GM21423 (cell line): ENCODE data around the gene UTP25.
"Not testable (repeated sequence)": the region's sequence is repeated elsewhere in the genome, so short reads cannot be mapped to it uniquely, and the experiment has no call there.

Source experiments
- ATAC-seq: cut with Tn5 transposase; IDR thresholded peaks from one replicate; pipeline ENCODE4 v1.9.1; 2021; ENCODE audit warnings: mild to moderate bottlenecking, moderate library complexity; ENCODE audit not compliant: unreplicated experiment

UTP25 gene

DNA sequence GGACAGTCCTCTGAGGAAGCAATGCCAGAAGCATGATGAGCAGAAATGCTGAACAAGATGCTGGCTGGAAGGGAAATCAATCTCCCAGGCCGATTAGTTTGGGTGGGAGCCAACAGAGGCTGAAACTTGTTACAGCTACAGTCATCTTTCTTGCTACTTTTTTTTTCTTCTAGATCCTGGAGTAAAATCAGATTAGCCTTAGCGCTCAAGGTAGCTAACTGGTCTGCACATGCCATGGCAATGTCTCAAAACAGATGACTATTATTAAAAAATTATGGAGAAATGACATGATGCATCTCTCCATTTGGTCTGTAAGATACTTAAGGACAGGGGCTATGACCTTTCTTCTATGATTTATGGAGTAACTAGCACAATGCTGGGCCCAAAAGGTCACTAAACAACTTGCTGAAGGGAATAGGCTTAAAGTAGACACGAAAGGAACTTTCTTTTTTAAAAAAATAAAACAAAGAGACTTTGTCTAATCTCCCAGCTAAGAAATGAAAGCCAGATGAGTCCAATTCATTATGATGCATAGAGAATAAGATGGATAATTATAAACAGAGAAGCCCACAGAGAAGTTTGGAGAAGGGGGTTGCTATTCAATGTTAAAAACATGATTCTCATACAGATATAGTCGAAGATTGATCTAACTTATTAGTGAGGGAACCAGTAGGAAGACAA lies 42.5 kb downstream of the UTP25 start:
- no peak for ATAC-seq

DNA sequence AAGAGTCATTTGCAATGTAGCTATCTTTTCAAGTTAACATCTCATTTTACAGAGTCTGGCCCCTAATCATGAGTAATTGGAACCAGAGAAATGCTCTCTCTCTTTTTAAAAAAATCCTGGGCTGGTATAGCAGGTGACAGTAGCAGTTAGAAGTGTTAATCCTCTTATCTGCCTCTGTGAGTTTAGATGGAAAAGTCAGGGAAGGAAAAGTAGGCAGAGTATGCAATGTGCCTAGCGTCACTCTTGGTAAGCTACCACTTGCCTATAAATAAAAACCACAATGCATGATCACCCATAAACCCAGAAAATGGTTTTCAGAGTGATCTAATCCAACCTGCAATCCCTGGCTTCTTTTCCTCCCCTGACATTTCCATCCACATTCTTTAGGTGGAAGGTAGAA lies 43.2 kb downstream of the UTP25 start:
- ATAC-seq, result no peak

DNA sequence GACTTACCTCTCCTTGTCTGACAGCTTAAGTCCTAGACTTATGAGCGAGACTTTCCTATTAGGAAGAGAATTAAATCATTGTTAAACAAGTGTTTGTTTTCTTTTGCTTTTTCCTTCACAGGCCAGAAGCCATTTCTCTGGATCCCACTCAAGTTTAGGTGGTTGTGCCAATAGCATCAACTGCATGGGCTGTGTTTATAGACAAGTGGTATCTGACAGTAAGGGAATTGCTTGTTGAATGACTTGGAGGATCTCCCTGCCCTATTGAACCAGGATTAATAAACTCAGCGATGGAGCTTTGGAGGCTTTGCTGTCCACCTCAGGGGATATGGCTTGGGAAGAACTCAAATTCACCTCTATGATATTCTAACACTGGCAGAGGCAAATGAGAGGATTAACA lies 43.7 kb downstream of the UTP25 start:
- no peak for ATAC-seq

DNA sequence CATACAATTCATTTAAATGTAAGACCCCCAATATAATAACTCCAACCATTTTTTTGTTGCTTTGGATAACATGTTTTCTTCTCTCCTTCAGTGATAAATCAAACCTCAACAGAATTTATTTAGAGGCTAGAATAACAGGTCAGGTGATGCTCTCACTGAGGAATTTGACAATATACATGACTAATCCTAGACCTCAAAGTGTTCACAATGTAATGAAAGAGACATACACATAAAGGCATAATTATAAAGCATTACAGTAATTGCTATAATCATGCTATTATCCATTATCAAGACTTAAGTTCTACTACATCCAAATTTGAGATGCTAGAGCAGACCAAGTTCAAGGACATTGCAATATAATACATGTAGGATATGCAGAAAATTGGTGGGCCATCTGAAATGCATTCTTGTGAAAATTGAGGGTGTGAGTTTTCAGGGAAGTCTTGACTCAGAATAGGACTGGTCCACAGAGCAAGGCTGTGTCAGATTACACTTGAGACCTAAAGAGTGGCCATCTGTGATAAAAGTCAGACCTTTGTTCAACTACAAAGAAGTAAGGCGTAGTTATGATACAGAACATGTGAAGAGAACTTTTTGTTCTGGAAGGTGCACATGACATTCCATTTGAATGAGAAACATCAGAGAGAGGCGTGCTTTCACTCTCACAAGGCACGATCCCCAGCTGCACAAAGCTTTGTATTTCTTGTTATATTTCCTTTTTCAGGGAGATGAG lies 45.5 kb downstream of the UTP25 start:
- ATAC-seq, result no peak

DNA sequence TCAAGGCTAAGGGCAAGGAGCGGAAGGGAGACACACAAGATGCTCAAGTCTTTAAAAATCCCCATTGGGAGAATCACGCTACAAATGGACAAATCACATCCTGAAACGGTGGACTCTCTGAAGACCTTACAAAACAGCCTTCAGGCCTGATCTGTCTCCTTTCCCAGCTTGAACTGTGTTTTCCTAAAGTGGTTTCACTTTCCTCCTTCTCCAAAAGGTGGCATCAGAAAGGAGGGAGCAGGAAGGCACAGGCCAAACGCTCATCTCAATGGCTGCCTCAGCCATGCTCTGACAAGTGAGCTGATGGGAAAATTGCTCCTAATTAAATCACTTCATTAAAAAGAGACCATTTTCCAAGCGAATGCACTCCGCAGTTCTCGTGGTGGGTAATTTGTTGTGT lies 47.7 kb downstream of the UTP25 start:
- ATAC-seq, result no peak

DNA sequence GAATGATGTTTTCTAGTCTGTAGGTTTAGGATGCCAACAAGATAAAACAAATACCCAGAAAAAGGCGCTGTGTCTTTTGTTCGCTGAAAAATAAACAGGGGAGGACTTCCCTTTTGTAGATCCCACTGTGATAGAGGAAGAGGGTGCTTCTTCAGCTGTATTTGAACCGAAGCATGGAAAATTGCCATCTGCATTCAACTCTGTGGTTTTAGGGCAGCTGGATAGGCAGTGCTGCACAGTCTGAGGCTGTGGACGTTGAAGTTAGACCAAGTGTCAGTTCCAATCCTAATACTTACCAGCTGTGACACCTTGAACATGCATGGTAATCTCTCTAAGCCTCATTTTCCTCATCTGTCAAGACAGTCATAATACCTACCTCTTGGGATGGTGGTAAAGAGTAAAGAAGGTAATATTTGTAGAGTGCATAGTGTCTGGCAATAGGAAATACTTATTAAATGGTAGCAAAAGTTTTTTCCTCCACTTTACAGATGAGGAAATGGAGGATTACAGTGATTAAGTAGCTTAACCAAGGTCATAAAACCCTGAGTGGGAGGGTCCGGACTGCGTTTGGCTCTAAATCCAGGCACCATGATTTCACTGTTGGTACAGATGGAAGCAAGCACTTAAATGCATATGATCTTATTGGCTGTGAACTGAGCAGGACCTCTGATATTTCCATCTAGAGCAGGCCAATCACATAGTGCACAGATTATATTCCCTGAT lies 48.5 kb downstream of the UTP25 start:
- no peak for ATAC-seq

DNA sequence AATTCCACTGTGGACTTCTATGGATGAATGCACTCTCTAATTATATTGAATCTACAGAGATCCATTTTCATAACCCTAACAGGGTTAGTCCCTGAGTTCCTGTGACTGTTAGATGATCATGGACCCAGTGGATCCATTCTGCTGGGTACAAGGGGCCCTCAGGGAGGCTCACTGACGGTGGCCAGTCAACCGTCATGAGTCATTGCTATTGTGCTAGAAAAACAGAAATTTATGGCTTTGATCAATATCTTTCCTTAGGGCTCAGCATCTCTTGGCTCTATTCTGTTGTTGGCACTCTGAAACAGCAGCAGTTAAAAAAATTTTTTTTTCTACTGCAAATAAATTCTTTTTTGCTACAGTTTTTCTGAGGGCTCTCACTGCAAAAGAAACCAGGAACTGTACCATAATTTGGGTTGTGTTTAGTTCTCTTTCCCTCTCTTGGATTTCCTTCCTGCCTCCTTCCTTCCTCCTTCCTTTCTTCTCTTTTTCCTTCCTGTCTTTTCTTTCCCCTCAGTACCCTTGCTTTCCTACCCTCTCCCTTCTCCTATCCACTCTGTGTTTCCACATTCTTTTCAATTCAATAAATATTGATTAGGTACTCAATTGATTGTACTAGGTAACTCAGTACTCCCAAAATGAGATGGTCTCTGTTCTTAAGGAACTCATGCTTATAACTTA lies 49.5 kb downstream of the UTP25 start:
- no peak for ATAC-seq

DNA sequence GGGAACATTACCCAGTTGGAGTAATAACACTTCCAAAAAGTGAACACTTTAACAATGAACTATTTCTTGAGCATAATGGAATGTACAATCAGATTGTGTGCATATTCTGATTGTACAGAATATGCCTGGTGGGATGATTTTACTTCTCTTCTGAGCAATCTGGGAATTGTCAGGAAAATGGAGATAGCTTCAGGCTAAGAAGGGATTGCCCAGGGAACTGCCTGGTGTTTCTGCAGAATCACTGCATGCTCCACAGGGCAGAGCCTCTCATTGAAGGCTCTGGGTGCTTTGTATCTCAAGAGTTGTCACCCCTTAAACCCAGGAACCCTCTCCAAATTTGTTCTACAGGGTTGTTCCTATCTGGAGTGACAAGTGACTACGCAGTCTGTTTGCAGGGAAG lies 51.2 kb downstream of the UTP25 start:
- no peak for ATAC-seq

DNA sequence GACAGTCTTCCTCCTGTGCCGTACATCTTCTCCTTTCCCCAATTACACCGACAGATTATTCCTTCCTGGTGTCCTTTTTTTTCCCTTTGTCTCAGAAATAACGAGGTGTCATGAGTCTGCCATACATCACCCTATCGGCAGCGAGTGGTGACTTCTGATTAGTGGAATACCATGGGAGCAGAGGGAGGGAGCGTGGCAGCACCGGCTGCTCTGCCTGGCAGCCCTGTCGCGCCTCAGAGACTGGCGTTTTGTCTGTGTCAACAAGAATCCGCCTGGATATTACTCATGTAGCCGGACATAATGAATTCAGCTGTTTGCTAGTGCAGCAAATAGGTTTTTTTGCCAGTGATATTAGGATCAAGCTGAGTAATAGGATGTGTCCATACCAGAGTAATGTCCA lies 51.8 kb downstream of the UTP25 start:
- no peak for ATAC-seq

DNA sequence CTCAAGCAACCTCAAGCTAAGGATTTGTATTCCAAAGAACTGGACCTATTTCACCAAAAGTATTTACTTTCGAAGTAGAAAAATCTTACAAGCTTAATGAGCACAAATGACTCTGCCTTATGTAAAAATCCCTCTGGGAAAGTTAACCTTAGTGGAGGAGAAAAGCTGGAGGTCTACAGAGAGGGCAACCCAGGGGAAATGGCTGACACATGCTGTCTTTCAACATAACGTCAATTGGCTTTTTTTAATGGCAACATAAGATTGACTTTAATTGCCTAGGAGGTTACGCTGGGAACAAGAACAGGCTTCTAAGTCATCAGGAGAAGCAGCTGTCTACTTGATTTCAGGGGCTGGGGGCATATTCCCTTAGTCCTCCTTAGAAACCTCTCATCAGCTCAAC lies 52.3 kb downstream of the UTP25 start:
- no peak for ATAC-seq

DNA sequence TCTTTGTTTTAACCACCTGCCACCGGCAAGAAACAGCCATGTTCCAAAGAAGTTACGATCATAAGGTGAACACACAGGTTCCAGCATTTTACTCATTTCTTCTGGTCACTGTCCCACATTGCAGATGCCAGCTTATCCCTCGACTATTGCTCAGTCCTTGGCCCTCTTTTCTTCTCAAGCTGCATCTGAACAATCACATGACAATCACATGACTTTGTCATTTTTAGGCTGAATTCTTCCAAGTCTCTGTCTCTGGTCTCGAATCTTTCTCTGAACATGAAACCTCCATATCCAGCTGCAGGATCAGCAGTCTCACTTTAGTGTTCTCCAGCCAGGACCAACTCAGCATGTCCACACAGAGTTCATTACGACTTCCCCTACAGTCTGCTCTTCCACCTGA lies 53.8 kb downstream of the UTP25 start:
- no peak for ATAC-seq

DNA sequence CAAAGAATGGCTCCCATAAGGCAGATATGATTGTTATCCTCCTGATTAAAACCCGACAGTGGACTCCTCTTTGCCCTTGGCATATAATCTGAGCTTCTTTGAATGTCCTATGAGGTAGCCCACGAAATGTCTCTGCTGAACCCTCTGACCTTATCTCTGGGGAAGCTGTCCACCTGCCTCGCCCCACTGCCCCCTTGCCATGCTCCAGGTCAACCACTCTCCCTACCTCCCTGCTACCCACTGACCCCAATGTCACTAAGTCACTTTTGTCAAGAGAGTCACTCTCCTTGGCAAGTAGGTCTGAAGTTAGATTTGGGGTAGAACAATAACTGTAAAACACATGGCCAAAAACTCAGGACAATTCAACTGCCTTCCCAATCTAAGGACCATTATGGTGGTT lies 54.5 kb downstream of the UTP25 start:
- ATAC-seq, result no peak

DNA sequence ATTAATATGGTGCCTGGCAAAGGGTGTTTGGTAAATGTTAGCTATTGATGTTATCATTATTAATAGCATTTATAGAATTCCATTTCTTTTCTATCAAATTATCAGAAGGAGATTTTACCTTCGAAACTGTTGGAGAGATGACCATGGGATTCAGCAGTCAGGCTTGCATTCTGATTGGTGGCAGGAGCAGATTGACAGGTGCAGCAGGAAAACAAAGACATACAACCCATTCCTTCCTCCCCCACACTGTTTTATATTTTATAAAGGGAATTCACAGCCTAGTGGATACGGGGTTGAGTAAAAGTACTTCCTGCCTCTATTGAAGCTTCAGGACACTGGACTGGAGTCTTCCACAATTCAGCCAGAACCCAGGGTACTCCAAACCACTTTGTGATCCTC lies 55.2 kb downstream of the UTP25 start:
- no peak for ATAC-seq

DNA sequence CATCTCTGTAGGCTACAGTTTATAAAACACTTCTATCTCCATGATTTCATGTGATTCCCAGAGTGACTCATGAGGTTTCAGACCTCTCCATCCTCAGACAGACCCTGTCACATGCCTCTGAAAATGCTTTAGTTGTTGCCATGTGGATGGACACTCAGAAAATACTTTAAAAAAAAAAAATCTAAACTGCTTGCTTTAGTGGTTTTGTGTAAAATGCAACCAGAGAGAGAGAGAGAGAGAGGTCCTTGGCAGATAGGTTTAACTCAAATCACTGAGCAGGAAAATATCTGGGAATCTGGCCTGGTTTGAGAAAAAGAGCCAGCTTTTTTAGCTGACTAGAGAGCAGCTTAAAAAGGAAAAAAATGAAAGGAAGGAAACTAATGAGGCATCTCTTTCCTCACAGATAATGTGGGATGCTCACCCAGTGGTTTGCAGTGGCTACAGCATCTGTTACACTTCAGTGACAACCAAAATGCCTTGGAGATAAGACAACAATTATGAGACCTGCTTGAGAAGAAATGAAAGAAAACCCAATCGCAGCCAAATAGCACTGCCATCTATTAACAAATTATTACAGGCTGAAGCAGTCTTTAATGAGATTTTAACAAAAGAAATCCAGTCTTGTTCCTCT lies 55.7 kb downstream of the UTP25 start:
- no peak for ATAC-seq

DNA sequence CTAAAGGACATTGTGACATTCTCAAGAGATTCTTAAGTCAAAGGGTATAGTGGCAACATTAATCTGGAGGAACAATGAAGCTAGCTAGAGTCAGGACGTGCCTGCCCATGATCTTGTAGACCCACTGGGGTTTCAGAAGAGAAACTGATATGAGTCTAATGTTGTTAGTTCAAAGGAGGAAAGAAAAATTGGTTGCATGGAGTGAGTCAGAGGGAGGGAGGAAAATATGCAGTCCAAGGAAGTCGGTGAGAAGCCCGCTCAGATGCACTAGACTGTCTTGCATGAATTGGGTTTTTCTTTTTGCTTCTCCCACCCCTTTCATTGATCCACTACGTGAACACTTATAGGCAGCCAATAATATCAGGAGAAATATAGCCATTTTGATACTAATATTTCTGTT lies 56.5 kb downstream of the UTP25 start:
- no peak for ATAC-seq

DNA sequence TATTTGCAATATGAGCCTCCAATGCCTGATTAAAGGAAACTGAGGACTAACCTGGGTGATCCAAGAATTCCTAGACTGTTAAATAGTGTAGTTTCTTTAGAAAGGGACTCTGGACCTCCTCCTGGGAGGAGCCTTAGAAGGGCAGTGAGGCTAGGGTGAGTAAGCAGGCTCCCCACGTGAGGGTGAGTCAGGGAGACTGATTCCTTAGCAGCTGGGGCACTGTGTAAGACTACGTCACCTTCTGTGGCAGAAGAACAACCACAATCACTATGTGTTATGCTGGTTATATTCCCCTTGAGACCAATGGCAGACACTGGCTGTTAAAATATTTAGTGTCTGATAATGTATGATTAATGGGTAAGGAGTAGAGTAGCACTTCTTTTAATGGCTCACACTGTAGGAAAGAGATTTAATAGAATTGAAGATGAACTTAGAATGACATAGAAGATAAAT lies 56.9 kb downstream of the UTP25 start:
- ATAC-seq, result peak; percentile 98

DNA sequence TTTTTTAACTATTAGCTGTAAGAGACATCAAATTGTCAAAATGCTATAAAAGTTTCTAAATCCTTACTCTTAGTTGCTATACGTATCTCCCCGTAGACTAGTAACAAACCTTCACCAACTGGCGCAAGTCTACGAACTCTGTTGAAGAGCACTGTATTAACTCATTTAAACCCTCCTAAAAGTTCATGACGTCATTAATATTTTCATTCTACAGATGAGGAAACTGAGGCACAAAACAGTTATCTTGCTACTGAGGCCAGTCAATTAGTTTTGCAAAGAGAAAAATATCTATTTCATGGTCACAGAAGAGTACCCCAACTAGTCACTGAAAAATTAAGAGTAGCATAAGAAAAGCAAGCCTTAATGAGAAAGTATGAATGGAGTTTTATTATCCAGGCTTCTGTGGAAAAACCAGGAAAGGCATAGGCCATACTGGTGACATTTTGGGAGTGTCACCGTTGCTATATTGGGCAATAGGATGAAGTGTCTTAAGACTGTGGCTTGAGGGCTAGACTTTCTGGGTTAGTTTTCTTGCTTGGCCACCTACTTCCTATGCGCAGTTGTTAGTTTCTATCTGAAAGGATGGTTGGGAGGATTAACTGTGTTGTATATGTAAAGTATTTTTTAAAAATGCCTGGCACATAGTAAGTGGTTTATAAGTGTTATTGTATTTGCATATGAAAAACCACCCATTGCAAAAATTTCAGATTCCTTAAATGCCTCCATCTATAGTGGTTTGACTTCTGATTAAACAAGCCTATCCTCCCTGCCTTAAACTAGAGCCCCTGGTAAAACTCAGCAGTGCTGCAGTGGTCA lies 57.8 kb downstream of the UTP25 start:
- no peak for ATAC-seq

DNA sequence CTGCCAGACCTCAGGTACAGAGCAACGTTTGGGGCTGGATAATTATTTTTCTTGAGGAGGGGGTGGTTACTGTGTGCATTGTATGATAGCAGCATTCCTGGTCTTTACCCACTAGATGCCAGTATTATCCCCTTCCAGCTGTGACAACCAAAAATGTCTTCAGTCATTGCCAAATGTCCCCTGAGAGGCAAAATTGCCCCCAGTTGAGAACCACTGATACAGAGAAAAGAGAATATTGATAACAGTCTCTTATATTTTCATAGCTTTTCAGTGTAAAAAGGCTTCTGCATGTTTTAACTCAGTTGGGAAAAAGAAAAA lies 58.4 kb downstream of the UTP25 start:
- no peak for ATAC-seq

DNA sequence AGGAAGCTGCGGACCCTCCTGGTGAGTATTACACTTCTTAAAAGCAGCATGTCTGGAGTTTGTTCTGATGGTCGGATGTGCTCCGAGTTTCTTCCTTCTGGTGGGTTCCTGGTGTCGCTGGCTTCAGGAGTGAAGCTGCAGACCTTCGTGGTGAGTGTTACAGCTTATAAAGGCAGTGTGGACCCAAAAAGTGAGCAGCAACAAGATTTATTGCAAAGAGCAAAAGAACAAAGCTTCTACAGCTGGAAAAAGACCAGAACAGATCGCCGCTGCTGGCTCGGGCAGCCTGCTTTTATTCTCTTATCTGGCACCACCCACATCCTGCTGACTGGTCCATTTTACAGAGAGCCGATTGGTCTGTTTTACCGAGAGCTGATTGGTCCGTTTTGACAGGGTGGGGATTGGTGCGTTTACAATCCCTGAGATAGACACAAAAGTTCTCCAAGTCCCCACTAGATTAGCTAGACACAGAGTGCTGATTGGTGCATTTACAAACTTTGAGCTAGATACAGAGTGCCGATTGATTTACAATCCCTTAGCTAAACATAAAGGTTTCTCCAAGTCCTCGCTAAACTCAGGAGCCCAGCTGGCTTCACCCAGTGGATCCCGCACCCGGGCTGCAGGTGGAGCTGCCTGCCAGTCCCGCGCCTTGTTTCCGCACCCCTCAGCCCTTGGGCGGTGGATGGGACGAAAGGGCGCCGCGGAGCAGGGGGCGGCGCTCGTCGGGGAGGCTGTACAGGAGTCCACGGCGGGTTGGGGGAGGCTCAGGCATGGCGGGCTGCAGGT lies 60.7 kb downstream of the UTP25 start:
- ATAC-seq, result not testable (repeated sequence)

DNA sequence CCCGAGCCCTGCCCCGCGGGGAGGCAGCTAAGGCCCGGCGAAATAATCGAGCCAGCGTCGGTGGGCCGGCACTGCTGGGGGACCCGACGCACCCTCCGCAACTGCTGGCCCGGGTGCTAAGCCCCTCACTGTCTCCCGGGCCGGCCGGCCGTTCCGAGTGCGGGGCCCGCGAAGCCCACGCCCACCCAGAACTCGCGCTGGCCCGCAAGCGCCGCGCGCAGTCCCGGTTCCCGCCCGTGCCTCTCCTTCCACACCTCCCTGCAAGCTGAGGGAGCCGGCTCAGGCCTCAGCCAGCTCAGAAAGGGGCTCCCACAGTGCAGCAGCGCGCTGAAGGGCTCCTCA lies 61.3 kb downstream of the UTP25 start:
- no peak for ATAC-seq
